Activated gamma-delta T cell treated with anti-CD3 and anti-CD28 coated beads, Interleukin-2, amount 50 U/mL, for 16 hours (primary cell): Measurements from ENCODE around the gene KDM1A.
A peak's percentile ranks its signal among the peaks of the same experiment; 100 is the strongest.

Experiments
- DNase-seq: peaks from one replicate; pipeline ENCODE4 v3.0.0-alpha.2; 2020; ENCODE audit warnings: low read depth

The KDM1A gene

DNA sequence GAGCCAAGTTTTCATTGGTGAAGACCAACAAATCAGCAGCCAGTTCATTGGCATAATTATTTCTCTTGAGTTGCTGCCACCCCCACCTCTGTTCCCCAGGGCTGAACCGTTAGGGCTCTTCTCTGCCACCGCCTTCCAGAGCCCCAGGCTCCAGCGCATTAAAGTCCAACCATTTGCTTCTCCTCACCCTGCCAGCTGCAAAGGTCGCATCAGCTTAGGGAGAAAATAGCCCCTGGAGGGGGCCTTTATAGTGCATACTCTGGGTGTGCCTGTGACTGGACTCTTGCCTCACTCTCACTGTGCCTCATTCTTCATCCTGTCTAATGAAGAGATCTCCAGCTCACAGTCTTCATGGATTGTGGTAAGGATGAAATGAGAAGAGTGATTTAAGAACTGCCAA lies 50.4 kb downstream of the KDM1A start:
- DNase-seq = no peak

DNA sequence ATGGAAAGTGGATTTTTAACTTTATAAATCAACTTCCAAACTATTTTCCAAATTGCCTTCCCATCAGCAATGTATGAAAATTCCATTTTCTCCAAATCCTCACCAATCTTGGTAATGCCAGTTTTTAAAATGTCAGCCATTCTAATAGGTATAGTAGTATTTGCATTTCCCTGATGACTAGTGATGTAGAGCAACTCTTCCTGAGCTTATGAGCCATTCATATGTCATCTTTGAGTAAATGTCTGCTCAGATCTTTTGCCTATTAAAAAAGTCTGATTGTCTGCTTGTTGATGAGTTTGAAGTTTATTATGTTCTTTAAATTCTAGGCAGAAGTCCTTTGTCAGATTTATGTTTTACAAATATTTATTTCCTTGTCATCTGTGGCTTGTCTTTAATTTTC lies 54.7 kb downstream of the KDM1A start:
- DNase-seq = no peak

DNA sequence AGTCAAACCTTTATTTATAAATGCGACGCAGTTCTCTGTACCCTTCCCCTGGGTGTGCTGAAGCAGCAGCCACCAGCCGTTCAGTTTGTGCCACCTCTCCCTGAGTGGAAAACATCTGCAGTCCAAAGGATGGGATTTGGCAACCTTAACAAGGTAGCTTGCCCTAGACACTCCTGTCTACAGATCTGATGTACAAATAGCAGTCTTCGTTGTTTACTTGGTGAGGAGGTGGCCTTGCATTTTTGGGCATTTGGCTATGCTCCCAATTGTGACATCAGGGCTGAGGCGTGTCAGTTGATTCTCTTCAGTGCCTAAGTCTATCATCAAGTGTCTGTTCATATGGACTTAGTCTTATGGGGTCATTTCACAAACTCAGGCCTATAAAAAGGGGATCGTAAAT lies 59.8 kb downstream of the KDM1A start:
- no peak for DNase-seq

DNA sequence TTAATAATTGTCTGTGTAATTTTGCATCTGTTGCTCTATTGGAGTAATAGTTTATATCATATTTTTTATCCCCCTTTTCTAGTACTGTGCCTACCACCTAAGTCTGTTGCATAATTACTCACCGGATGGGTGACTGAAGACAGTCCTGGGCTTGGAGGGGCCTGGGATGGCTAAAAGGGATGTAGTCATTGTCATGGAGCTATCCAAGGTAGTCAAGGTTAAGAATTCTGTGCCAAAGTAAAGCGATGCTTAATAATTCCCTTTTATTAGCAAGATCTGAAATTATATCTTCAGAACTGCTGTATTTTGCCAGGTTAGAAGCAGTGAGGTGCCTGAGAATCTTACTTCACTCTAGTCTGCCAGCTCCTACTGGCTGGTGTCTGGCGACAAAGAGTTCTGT lies 61.6 kb downstream of the KDM1A start:
- no peak for DNase-seq

DNA sequence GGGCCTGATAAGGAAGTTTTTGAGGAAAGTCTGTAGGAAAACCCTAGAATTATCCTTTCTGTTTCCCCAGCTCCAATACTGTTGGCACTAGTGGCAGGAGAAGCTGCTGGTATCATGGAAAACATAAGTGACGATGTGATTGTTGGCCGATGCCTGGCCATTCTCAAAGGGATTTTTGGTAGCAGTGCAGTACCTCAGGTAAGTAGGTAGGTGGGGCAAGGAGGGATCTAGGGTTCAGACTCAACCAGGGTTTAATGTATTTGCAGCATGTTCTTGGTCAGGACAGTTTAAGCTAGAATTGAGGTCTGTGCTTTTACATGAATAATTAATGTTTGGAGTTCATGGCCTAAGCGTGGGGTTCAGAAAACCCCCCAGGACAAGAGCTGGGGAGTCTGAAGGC lies 62.1 kb downstream of the KDM1A start:
- no peak for DNase-seq

DNA sequence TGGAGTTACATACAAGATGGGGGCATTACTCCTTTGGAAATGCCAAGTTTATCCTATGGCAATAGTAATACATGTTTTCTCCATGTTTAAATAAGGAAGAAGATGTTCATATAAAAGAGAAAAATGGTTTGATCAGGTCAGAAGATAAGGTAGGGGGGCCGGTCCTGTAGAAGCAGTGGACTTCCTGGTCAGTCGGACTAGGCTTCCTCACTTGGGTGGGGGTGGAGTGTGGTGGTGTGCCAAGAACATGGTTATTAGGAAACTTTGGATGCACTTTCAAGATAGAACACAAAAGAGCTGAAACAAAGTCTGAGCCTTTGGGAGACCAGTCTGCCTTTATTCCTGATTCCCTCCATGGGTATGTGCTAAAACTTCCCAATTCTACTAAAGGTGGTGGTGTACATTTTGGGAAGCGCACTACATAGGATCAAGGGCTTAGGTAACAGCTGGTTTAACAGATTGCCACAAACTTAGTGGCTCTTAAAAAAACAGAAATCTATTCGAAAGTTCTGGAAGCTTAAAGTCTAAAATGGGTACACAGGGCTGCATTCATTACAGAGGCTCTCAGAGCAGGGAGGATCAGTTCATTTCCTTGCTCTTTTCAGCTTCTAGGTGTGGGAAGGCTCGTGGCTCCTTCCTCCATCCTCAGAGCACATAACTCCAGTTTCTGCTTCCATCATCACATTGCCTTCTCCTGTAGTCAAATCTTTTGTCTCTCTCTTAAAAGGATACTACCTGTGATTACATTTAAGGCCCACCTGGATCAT lies 64.6 kb downstream of the KDM1A start:
- no peak for DNase-seq

DNA sequence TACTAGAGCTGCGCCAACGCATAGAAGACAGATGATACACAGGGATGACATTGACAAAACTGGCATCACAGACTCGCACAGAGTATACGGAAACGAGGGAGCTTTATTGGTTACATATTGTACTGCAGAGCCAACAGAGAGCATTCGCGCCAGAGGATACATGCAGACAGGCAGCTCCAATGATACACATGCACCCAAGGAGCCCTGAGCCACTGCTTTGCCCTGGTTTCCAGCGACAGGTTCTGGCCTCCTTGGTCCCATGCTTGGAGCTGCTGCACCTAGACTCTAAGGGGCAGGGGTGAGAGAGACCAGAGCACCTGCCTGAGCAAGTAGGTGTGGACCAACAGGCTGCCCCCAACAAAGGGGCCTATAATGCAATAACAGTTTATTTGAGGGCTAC lies 65.6 kb downstream of the KDM1A start:
- no peak for DNase-seq

- DNase-seq = no peak
Observed at GRCh38 chr1:23085696-23086095, 66.4 kb downstream of the KDM1A start.

DNA sequence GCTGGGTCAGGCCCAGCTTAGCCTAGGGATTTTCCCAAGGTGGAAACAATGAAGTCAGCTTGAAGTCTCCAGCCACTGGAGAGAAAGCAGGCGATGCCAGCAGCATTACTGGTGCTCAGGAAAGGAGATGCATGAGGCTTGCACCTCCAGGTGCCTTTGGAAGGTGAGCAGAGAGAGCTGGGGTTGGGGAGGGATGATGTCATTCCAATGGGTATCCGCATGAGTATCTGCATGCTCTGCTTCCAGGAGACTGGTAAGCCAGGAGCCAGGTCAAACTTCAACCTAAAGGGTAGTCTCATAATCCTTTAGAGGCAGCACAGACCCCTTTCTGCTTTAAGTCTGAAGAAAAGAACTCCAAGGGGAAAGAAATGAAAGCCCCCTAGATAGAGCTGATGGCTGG lies 68.8 kb downstream of the KDM1A start:
- no peak for DNase-seq

- DNase-seq = no peak
Observed at GRCh38 chr1:23090056-23090455, 70.8 kb downstream of the KDM1A start.

DNA sequence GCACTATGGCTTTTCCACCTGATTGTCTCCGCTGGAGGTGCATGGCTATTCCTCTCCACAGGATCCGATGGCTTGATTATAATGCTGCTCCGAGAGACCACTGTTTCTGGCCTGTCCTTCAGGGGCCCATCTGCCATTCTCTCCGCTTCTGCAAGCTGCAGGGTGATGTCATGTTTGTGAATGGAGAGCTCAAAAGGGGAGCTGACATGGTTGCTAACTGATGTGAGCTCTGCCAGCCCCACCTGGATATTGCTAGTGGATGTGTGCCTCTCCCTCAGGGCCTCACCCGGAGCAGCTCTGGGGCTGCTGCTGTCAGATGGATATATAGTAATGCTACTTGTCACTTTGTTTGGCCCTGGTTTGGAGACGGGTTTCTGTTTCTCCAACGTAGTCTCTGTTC lies 72.3 kb downstream of the KDM1A start:
- no peak for DNase-seq

DNA sequence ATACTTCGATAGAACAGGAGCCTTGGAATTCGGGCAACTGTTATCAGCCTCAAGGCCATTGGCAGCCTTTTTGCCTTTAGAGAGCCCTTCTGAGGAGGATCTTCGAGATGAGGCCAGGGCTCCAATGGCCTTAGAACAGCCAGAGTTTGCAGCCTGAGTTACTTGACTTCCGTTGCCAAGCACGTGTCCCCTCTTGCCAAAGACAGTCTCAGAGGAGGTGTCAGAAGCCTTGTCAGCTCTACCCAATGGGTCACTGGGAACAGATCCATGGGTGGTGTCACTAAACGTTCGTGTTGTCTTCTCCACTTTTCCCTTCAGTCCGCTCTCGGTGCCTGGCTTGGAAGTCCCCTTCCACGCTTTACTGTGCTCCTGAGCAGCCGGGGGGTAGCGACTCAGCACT lies 73.2 kb downstream of the KDM1A start:
- no peak for DNase-seq

- no peak for DNase-seq
Observed at GRCh38 chr1:23097316-23097715, 78.0 kb downstream of the KDM1A start.

DNA sequence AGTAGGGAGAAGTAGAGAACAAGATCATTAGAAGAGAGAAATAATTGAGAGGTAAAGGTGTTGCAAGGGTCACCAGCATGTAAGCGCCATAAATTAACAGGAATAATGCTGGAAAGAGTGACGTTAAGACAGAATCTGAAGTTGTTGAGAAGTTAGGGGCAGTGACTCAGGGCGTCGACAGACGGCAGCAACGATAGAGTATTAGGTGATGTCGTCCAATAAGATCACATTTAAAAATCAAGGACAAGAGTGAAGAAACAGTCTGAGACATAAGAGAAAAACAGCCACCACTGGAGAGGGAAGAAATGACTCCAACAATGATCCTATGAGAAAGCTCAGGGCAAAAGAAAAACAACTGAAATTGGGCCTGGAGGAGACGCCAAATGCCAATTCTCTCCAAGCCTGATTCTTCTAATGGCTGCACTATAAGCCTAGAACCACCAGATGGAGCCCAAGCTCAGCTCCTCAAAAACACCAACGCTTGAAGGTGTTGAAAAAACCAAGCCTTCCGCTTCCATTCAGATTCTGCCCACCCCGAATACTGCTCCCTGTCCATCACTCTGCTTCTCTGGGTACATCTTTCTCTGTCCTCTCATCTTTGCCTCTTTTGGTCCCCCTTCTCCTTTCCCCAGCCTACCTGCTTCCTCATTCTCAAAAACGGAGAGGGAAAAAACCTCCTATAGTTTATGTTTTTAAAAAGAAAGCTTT lies 79.3 kb downstream of the KDM1A start:
- peak; percentile 36 for DNase-seq

- DNase-seq = no peak
Observed at GRCh38 chr1:23099171-23099536, 79.9 kb downstream of the KDM1A start.

DNA sequence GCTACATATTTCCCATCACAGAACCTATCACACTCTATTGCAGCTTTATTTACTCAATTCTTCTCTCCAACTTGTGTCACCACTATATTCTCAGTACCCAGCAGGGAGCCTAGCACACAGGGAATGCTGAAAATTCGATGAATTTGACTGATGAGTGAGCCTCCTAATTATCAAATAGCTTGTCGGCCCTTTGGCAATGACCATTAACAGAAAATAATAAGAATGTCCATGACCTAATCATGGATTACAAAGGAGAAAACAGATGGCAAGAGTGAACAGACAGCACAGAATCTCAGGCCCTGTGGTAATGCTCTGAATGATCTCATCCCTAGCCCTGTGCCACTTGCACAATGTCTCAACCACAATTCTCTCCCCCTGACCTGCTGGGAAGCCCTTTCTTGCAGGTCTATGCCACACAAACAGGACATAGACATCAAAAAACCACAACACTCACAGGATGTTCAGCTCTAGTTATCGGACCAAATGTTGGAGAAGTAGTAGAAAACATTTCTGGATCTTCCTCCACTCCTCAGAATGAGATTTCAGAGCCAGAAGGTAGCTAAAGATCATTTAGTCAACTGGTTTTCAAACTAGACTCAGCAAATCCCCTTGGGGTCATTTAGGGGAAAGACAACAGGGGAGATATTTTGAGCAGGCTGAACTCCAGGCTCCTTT lies 80.9 kb downstream of the KDM1A start:
- peak; percentile 36 for DNase-seq

DNA sequence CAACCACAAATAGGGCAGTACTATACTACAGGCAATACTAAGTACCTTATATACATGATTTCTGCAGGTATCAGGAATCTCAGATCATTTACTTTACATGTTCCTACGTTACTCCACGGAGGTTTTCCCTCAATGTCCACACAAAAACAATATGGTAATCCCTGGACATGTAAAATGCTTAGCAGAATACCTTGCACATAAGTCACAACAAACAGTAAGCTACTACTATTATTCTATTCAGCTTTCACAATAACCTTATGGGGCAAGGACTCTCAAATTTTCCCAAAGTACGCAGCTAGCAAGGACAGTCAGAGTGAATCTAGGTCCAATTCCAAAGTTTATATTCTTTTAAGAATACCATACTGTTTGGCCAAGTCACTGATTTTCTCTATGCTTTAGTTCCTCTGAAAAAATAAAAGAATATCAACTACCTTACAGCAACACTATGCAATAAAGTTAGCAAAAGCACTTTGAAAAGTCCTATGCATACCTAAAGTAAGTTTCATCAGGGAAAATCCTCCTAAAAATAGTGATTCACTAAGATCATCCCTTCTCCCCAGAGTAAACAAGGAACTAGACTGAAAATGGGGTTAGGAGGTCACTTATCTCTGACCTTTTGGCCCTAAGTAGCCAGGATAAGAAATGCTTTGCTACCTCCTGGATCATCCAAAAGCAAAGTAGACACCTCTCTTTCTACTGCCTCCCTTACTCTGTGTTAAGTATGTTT lies 82.0 kb downstream of the KDM1A start:
- DNase-seq = no peak

DNA sequence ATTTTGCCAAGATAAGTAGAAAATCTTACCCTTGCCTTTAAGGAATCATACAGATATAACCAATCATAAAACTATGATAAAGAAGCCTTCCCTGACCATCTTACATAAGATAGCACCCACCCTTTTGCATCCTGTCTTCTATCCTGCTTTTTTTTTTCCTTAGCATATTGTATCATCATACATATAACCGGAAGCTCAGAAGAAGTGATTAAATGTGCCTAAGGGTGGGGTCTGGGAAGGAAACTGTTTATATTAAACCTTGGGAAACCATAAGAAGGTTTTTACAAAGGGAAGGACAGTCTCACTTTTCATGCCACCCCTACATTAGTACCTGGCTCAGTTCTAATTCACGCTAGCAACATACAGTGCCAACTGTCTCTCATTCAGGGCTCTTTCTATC lies 82.6 kb downstream of the KDM1A start:
- no peak for DNase-seq

GRCh38 chr1:23102289-23102688 lies 83.0 kb downstream of the KDM1A start:
- DNase-seq = no peak

- peak; percentile 19 for DNase-seq
Observed at GRCh38 chr1:23103001-23103889, 84.0 kb downstream of the KDM1A start.

GRCh38 chr1:23108918-23109533 lies 89.8 kb downstream of the KDM1A start:
- no peak for DNase-seq
